ENCODE results near the gene TCTN1.
"Not testable (repeated sequence)": the region's sequence is repeated elsewhere in the genome, so short reads cannot be mapped to it uniquely, and the experiment has no call there.

The TCTN1 gene

DNA sequence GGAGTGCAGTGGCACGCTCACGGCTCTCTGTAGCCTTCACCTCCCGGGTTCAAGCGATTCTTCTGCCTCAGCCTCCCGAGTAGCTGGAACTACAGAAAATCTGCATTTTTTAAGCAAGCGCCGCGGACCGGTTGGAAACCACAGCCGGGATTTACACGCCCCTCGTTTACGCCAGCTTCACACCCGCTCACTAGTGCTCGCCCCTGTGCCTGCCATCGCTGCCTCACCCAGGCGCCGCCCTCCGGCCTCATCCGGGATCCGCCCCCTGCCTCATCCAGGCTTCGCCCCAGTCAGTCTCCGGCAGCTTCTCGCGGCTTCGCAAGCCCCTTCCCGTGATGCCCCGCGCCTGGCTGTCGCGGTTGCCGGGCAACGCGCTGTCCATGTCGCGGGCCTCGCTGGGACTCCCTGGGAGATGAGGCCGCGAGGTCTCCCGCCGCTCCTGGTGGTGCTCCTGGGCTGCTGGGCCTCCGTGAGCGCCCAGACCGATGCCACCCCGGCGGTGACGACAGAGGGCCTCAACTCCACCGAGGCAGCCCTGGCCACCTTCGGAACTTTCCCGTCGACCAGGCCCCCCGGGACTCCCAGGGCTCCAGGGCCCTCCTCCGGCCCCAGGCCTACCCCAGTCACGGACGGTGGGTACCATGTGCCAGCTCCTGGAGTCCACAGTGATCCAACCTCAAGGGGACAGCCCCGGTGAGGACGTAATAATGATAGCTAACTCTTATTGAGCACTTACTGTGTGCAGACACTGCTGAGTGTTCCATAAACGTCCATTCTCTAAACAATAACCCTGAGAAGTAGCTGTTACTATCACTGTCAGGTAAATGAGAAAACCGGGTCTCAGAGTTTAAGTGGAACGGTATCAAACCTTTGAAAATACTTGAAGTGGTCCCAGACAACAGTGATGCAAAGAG lies at the start of gene TCTN1:
TSS of gene TCTN1 (plus strand) at position 359 of the 914 bp plus-strand sequence. CDS start at position 413, 54 bp downstream.
- peak; percentile 94 for DNase-seq (ENCODE audit: low spot score)

GRCh38 chr12:110564471-110564991 lies 49.4 kb upstream of the TCTN1 start:
- DNase-seq (ENCODE audit: low spot score) = no peak

GRCh38 chr12:110565894-110566871 lies 47.7 kb upstream of the TCTN1 start:
- DNase-seq (ENCODE audit: low spot score) = no peak

DNA sequence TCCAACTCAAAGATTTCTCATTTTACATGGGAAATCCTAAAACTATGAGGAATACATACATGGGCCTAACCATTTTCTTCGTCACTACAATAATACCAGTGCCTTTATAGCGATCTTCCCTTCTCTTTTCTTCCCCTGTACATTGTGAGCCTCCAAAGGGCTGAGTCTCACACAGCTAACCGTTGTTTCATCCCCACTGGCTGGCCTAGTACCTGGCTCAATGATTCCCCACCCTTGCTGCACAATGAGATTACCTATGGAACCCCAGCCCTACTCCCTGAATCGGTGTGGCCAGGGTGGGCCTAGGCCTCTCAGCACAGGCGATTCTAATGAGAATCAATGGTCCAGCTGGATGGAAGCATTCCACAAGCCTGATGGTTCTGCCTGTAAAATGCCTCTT lies 46.9 kb upstream of the TCTN1 start:
- no peak for DNase-seq (ENCODE audit: low spot score)

DNA sequence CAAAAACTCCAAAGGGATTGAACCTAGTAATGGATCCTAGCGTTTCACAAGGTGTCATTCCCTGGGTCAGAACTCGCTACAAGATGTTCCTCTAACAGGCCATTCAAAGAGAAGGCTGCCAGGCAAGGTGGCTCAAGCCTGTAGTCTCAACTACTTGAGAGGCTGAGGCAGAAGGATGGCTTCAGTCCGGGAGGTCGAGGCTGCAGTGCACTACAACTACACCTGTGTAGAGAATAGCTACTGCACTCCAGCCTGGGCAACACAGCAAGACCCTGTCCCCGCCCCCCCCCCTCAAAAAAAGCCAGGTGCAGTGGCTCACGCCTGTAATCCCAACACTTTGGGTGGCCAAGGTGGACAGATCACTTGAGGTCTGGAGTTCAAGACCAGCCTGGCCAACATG lies 45.2 kb upstream of the TCTN1 start:
- DNase-seq (ENCODE audit: low spot score) = no peak

DNA sequence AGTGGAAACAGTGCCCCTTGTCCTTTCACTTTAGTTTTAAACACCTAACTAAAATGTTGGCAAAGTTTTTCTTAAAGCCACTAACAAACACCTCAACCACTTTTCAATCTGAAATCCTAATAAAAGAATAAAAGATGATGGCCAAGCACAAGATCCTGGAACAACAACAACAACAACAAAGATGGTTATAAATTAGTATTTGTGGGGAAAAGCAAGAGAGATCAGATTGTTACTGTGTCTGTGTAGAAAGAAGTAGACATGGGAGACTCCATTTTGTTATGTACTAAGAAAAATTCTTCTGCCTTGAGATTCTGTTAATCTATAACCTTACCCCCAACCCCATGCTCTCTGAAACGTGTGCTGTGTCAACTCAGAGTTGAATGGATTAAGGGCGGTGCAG lies 44.1 kb upstream of the TCTN1 start:
- DNase-seq (ENCODE audit: low spot score) = not testable (repeated sequence)

DNA sequence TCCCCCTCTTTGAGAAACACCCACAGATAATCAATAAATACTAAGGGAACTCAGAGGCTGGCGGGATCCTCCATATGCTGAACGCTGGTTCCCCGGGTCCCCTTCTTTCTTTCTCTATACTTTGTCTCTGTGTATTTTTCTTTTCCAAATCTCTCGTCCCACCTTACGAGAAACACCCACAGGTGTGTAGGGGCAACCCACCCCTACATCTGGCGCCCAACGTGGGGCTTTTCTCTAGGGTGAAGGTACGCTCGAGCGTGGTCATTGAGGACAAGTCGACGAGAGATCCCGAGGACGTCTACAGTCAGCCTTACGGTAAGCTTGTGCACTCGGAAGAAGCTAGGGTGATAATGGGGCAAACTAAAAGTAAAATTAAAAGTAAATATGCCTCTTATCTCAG lies 43.1 kb upstream of the TCTN1 start:
- DNase-seq (ENCODE audit: low spot score) = not testable (repeated sequence)

DNA sequence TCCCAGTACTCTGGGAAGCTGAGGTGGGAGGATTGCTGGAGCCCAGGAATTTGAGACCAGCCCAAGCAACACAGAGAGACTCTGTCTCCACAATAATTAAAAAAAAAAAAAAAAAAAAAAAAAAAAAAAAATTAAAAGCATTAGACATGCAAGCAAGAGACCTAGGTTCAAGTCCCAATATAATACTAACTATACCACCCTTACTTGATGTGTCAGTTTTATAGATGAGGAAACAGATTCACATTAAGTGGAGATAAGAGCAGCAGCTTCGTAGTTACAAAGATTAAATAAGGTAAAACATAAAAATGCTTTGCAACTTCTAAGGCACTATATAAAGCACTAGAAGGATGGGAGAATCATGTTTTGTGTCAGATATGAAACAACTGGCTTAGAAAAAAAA lies 39.9 kb upstream of the TCTN1 start:
- DNase-seq (ENCODE audit: low spot score) = no peak

- not testable (repeated sequence) for DNase-seq (ENCODE audit: low spot score)
Measured at GRCh38 chr12:110574717-110575230, 39.2 kb upstream of the TCTN1 start.

GRCh38 chr12:110575326-110575725 lies 38.6 kb upstream of the TCTN1 start:
- peak; percentile 49 for DNase-seq (ENCODE audit: low spot score)

DNA sequence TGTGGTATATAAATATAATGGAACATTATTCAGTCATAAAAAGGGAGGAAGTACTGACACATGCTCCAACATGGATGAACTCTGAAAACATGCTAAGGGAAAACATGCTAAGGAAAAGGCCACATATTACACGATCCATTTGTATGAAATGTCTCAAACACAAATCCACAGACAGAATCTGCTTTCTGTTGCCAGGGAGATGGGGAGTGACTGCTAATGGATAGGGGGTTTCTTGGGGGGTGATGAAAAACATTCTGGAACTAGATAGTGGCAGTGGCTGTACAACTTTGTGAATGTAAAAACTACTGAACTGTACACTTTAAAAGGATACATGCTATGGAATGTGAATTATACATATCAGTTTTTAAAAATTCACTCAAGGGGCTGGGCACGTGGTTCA lies 37.4 kb upstream of the TCTN1 start:
- no peak for DNase-seq (ENCODE audit: low spot score)

DNA sequence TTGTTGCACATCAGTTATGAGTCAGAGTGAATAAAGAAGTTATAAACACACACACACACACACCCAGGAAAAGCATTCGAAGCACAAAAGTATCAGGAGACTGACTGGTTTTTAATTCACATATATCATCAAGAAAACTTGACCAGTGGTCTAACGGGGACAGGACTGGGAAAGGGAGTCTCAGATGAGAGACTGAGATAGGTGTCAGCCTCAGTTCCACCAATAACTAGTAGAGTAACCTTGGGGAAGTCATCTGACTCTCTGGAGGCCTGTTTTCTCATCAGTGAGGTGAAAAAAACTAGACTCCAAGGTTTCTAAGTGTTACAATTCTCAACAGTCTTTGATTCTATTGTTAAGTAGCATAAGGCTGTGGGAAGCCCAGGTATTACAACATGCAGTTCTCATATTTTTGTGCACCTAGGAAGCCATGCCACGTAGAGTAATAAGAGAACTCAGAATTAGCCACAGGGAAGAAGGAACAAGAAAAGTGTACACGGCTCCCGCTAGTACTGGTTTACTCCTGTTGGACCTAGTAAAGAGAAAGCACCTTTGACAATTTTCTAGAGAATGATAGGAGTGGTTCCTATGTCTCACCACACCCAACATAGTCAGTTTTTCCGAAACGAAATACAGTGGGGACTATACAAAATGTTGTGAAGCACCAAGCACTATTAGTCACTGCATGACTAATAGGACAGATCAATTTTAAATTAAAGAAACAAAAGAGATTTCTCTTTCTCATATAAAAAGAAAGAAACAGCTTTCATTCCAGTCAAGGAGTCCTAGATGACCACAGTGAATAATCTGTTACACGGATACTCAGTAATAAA lies 35.9 kb upstream of the TCTN1 start:
- DNase-seq (ENCODE audit: low spot score) = peak; percentile 88

GRCh38 chr12:110578694-110579534 lies 35.0 kb upstream of the TCTN1 start:
- DNase-seq (ENCODE audit: low spot score) = peak; percentile 59

- no peak for DNase-seq (ENCODE audit: low spot score)
Measured at GRCh38 chr12:110579535-110580253, 34.2 kb upstream of the TCTN1 start.

GRCh38 chr12:110581931-110582275 lies 32.0 kb upstream of the TCTN1 start:
- peak; percentile 38 for DNase-seq (ENCODE audit: low spot score)

DNA sequence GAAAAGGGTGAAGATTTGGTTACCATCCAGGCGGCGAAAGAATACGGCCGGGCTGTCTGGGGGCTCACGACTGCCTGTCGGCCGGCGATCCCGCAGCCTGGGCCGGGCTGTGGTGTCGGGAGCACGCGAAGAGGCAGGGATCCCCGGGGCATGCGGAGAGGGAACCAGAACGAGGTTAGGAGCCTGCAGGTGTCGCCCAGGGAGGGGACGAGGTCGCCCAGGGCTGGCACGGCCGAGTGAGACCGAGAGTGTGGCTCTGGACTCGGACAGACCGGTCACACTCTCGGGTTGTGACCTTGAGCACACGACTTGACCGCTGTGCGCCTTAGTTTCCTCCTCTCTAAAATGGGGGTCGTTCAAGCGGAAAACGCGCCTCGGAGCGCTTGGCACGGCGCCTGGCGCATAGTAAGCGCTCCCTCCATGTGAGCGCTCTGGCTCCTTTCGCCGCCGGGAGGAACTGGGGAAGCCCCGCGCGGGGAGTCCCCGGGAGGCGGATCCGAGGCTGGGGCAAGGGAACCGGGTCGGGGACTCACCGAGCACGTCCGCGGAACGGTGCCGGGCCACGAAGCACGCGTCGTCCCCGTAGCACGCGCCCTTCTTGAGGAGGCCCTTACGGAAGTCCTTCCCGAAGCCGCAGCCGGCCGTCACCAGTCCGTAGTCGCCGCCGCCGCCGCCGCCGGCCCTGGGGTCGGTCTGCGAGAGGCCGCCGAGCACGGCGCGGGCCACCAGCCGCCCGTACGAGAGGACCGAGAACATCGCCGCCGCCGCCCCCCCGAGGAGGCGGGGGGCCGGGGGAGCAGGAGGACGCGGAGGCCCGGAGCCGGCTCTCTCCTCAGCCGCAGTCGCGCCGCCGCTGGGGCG lies 31.4 kb upstream of the TCTN1 start:
- peak; percentile 46 for DNase-seq (ENCODE audit: low spot score)

GRCh38 chr12:110583137-110584059 lies 30.5 kb upstream of the TCTN1 start, which contains the start of gene PPTC7:
TSS of gene PPTC7 (minus strand) at chr12:110583318. CDS start at chr12:110583031, 287 bp downstream.
- DNase-seq (ENCODE audit: low spot score) = peak; percentile 91

Data from SW480 (cell line).